SK-N-SH treated with all-trans-retinoic acid at 6 μM for 48 hours (cell line): ENCODE data around the gene FGF21.
"Not testable (repeated sequence)": the region's sequence is repeated elsewhere in the genome, so short reads cannot be mapped to it uniquely, and the experiment has no call there.

Experiments
- ATAC-seq: fragments of 200-7000 bp; cut with Tn5 transposase; 3 replicates; pipeline ENCODE4 v1.9.1; 2020; ENCODE audit warnings: mild to moderate bottlenecking, moderate library complexity
- ARNTL ChIP-seq: fragments of 450-650 bp; formaldehyde crosslinking; IDR thresholded peaks from 2 replicates; pipeline ENCODE4 v1.5.0; 2020; ENCODE audit warnings: low read depth, mild to moderate bottlenecking, moderate library complexity, borderline replicate concordance
- BACH2 ChIP-seq: fragments of 250-450 bp; sonication (Bioruptor Pico); IDR thresholded peaks from 2 replicates; pipeline ENCODE4 v1.9.0; 2021; ENCODE audit warnings: mild to moderate bottlenecking, borderline replicate concordance
- CSDC2 ChIP-seq: fragments of 250-450 bp; sonication (Bioruptor Pico); IDR thresholded peaks from 2 replicates; pipeline ENCODE4 v1.5.0; 2020; ENCODE audit warnings: mild to moderate bottlenecking, moderate library complexity
- ESRRG ChIP-seq: fragments of 250-450 bp; sonication (Bioruptor Pico); IDR thresholded peaks from 2 replicates; pipeline ENCODE4 v1.6.1; 2021; ENCODE audit warnings: mild to moderate bottlenecking
- GLIS3 ChIP-seq: fragments of 250-450 bp; sonication (Bioruptor Pico); IDR thresholded peaks from 2 replicates; pipeline ENCODE4 v1.5.0; 2020; ENCODE audit warnings: mild to moderate bottlenecking, moderate library complexity
- ISL1 ChIP-seq: fragments of 250-450 bp; sonication (Bioruptor Pico); IDR thresholded peaks from 2 replicates; pipeline ENCODE4 v2.1.2; 2022; ENCODE audit warnings: mild to moderate bottlenecking, moderate library complexity
- OSR1 ChIP-seq: fragments of 250-450 bp; sonication (Bioruptor Pico); IDR thresholded peaks from 2 replicates; pipeline ENCODE4 v1.8.0; 2022; ENCODE audit warnings: moderate library complexity, mild to moderate bottlenecking, inconsistent platforms
- PATZ1 ChIP-seq: fragments of 250-450 bp; sonication (Bioruptor Pico); IDR thresholded peaks from 2 replicates; pipeline ENCODE4 v1.8.0; 2020; ENCODE audit warnings: mild to moderate bottlenecking, moderate library complexity, borderline replicate concordance
- PPARA ChIP-seq: fragments of 250-450 bp; sonication (Bioruptor Pico); IDR thresholded peaks from 2 replicates; pipeline ENCODE4 v1.5.0; 2020; ENCODE audit warnings: mild to moderate bottlenecking, borderline replicate concordance
- RARB ChIP-seq: fragments of 250-450 bp; sonication (Bioruptor Pico); IDR thresholded peaks from 2 replicates; pipeline ENCODE4 v1.8.0; 2021; ENCODE audit warnings: mild to moderate bottlenecking, moderate library complexity
- SNAI2 ChIP-seq: fragments of 250-450 bp; sonication (Bioruptor Pico); IDR thresholded peaks from 2 replicates; pipeline ENCODE4 v1.5.0; 2020; ENCODE audit warnings: mild to moderate bottlenecking, moderate library complexity
- TCF4 ChIP-seq: fragments of 250-450 bp; sonication (Bioruptor Pico); IDR thresholded peaks from 2 replicates; pipeline ENCODE4 v1.8.0; 2021; ENCODE audit warnings: mild to moderate bottlenecking, moderate library complexity, borderline replicate concordance
- TOX ChIP-seq: fragments of 250-450 bp; sonication (Bioruptor Pico); IDR thresholded peaks from 2 replicates; pipeline ENCODE4 v1.8.0; 2021; ENCODE audit warnings: mild to moderate bottlenecking, moderate library complexity, borderline replicate concordance
- TSHZ2 ChIP-seq: fragments of 250-450 bp; sonication (Bioruptor Pico); IDR thresholded peaks from 2 replicates; pipeline ENCODE4 v1.5.0; 2020; ENCODE audit warnings: mild to moderate bottlenecking, moderate library complexity
- ZFP3 ChIP-seq: fragments of 250-450 bp; sonication (Bioruptor Pico); IDR thresholded peaks from 2 replicates; pipeline ENCODE4 v1.5.0; 2020; ENCODE audit warnings: mild to moderate bottlenecking, moderate library complexity
- ZNF565 ChIP-seq: fragments of 450-650 bp; formaldehyde crosslinking; conservative IDR thresholded peaks from 2 replicates; pipeline ENCODE4 v1.5.0; 2020; ENCODE audit warnings: low read depth, mild to moderate bottlenecking, moderate library complexity
- ZNF70 ChIP-seq: fragments of 450-650 bp; formaldehyde crosslinking; IDR thresholded peaks from 2 replicates; pipeline ENCODE4 v1.5.0; 2020; ENCODE audit warnings: mild to moderate bottlenecking, moderate library complexity
- ZNF8 ChIP-seq: fragments of 450-650 bp; formaldehyde crosslinking; IDR thresholded peaks from 2 replicates; pipeline ENCODE4 v1.5.0; 2020; ENCODE audit warnings: mild to moderate bottlenecking, moderate library complexity
- TF ChIP-seq, protein P1 (sequence below): fragments of 250-450 bp; sonication (Bioruptor Pico); IDR thresholded peaks from 2 replicates; pipeline ENCODE4 v1.5.1; 2020; ENCODE audit warnings: low read depth, mild to moderate bottlenecking, moderate library complexity
- TF ChIP-seq, protein P2 (sequence below): fragments of 250-450 bp; sonication (Bioruptor Pico); IDR thresholded peaks from 2 replicates; pipeline ENCODE4 v1.8.0; 2021; ENCODE audit warnings: low read depth, mild to moderate bottlenecking, moderate library complexity, borderline replicate concordance

The FGF21 gene

GRCh38 chr19:48784527-48784926, 29.2 kb downstream of the FGF21 start (continued):
- TF ChIP-seq TSHZ2 (CRISPR knock-in tag) (no peak), TOX (CRISPR knock-in tag) (no peak), ZNF70 (CRISPR knock-in tag) (no peak), ESRRG (CRISPR knock-in tag) (no peak), PPARA (CRISPR knock-in tag) (no peak), CSDC2 (CRISPR knock-in tag) (no peak), SNAI2 (CRISPR knock-in tag) (no peak)
- TF ChIP-seq, protein P1, sequence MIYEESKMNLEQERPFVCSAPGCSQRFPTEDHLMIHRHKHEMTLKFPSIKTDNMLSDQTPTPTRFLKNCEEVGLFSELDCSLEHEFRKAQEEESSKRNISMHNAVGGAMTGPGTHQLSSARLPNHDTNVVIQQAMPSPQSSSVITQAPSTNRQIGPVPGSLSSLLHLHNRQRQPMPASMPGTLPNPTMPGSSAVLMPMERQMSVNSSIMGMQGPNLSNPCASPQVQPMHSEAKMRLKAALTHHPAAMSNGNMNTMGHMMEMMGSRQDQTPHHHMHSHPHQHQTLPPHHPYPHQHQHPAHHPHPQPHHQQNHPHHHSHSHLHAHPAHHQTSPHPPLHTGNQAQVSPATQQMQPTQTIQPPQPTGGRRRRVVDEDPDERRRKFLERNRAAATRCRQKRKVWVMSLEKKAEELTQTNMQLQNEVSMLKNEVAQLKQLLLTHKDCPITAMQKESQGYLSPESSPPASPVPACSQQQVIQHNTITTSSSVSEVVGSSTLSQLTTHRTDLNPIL (CRISPR knock-in tag), result no peak

DNA sequence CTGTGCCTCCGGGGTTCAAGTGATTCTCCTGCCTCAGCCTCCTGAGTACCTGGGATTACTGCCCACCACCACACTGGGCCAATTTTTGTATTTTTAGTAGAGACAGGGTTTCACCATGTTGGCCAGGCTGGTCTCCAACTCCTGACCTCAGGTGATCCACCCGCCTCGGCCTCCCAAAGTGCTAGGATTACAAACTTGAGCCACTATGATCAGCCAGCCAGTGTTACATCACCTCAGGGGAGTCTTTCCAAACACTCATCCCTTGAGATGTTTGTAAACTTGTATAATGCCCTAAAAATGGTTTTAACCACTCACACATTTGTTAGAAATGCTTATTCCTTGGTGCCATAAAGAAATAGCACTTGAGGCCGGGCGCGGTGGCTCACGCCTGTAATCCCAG, 31.1 kb downstream of the FGF21 start:
- not testable (repeated sequence) for ATAC-seq

DNA sequence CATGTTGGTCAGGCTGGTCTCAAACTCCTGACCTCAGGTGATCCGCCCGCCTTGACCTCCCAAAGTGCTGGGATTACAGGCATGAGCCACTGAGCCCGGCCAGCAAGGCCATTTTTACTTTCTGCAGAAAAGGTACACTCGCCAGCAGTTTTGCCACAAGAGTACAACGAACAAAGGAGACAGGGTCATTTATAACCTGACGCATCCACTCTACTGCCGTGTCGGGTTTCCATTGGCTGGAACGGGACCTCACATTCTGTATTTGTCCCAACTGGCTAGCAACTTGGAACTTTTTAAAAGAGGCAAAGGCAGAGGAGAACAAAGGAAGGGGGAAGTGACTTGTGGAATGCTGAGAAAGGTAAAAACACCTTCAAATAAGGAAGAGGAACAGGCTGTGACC, 32.0 kb downstream of the FGF21 start:
- not testable (repeated sequence) for ATAC-seq

- no peak for ATAC-seq
- TF ChIP-seq OSR1 (CRISPR knock-in tag), result no peak
Measured at GRCh38 chr19:48793271-48793670, 37.9 kb downstream of the FGF21 start.

GRCh38 chr19:48794291-48794690, 39.0 kb downstream of the FGF21 start:
- no peak for ATAC-seq
- TF ChIP-seq TCF4 (no peak), ESRRG (CRISPR knock-in tag) (no peak), ZNF8 (CRISPR knock-in tag) (no peak), ARNTL (no peak), PPARA (CRISPR knock-in tag) (no peak), OSR1 (CRISPR knock-in tag) (no peak), GLIS3 (CRISPR knock-in tag) (no peak), PATZ1 (CRISPR knock-in tag) (no peak), ZNF565 (CRISPR knock-in tag) (no peak), ISL1 (no peak), BACH2 (no peak), RARB (CRISPR knock-in tag) (no peak)
- TF ChIP-seq, protein P1 (CRISPR knock-in tag), result no peak

GRCh38 chr19:48795055-48795684, 39.8 kb downstream of the FGF21 start:
- peak; percentile 98 for ATAC-seq
- TF ChIP-seq TOX (CRISPR knock-in tag) (no peak), PPARA (CRISPR knock-in tag) (no peak), ZFP3 (peak; percentile 63; the same call in 1 of the 2 replicates), PATZ1 (CRISPR knock-in tag) (no peak), ZNF8 (CRISPR knock-in tag) (no peak), TCF4 (no peak)
- TF ChIP-seq, protein P2, sequence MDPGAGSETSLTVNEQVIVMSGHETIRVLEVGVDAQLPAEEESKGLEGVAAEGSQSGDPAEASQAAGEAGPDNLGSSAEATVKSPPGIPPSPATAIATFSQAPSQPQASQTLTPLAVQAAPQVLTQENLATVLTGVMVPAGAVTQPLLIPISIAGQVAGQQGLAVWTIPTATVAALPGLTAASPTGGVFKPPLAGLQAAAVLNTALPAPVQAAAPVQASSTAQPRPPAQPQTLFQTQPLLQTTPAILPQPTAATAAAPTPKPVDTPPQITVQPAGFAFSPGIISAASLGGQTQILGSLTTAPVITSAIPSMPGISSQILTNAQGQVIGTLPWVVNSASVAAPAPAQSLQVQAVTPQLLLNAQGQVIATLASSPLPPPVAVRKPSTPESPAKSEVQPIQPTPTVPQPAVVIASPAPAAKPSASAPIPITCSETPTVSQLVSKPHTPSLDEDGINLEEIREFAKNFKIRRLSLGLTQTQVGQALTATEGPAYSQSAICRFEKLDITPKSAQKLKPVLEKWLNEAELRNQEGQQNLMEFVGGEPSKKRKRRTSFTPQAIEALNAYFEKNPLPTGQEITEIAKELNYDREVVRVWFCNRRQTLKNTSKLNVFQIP (CRISPR knock-in tag), result 0 out of 2 replicates have a peak, but pooled peaks have one; percentile 66
